H1 (cell line): Measurements from ENCODE around the gene ACRBP. TPM values are rescaled to one million over a fixed set of nuclear protein-coding genes. Genes with fewer than 3 reads are reported as not detected.
A peak's percentile ranks its signal among the peaks of the same experiment; 100 is the strongest.

Experiments
- CTCF ChIA-PET: fragments of 300-600 bp; sonication (Branson Sonifier 250); formaldehyde crosslinking; loops from one replicate; lab custom pipeline; 2021; ENCODE audit not compliant: partially characterized antibody; lab: Charles Lee
- POLR2A ChIA-PET: fragments of 300-600 bp; sonication (Branson Sonifier 250); formaldehyde crosslinking; loops from one replicate; lab custom pipeline; 2021; ENCODE audit warnings: inconsistent platforms; ENCODE audit not compliant: partially characterized antibody; lab: Charles Lee
- DNase-seq, 2 experiments: peaks; one replicate each; pipeline versions ENCODE4 v3.0.0 to v3.0.0-alpha.2; 2010 to 2022; ENCODE audit warnings: low spot score in 2 of 2, low read depth in 1 of 2, mixed read lengths in 1 of 2
- FAIRE-seq: peaks from 2 replicates; lab custom pipeline; 2011; peaks lifted over from hg19 to GRCh38; lab: Jason Lieb, UNC
- H2AFZ ChIP-seq: 2 replicates; pipeline ENCODE4 v1.8.1; 2012; ENCODE audit warnings: low read length, inconsistent platforms
- H2AK5ac ChIP-seq: 2 replicates; pipeline ENCODE4 v1.6.1; 2013; ENCODE audit warnings: low read depth, low read length
- H2BK120ac ChIP-seq: replicated peaks from 2 replicates; pipeline ENCODE3; 2013; ENCODE audit warnings: low read depth, low read length, inconsistent platforms
- H2BK12ac ChIP-seq: 2 replicates; pipeline ENCODE4 v1.6.1; 2013; ENCODE audit warnings: low read depth, low read length
- H2BK15ac ChIP-seq: 2 replicates; pipeline ENCODE4 v1.6.1; 2013; ENCODE audit warnings: low read length
- H2BK20ac ChIP-seq: 2 replicates; pipeline ENCODE4 v1.6.1; 2013; ENCODE audit warnings: low read length
- H2BK5ac ChIP-seq: 2 replicates; pipeline ENCODE4 v1.6.1; 2013; ENCODE audit warnings: low read depth, low read length
- H3K14ac ChIP-seq: 2 replicates; pipeline ENCODE4 v1.6.1; 2013; ENCODE audit warnings: inconsistent platforms; ENCODE audit not compliant: insufficient read length
- H3K18ac ChIP-seq: 2 replicates; pipeline ENCODE4 v1.6.1; 2013; ENCODE audit warnings: low read length; ENCODE audit errors: extremely low read depth
- H3K23ac ChIP-seq: 2 replicates; pipeline ENCODE4 v1.6.1; 2013; ENCODE audit warnings: inconsistent platforms; ENCODE audit not compliant: insufficient read length
- H3K23me2 ChIP-seq: 2 replicates; pipeline ENCODE4 v1.6.1; 2013; ENCODE audit warnings: low read depth, low read length
- H3K27ac ChIP-seq: 2 replicates; pipeline ENCODE4 v1.6.1; 2011; ENCODE audit warnings: low read depth, low read length, inconsistent platforms
- H3K27me3 ChIP-seq, 4 experiments: replicated peaks in 1 of 4; 1 replicate in 1 of 4; 2 replicates in 3 of 4; pipeline versions ENCODE4 v1.6.1 to v1.8.1; 2011 to 2013; ENCODE audit warnings: low read length in 3 of 4, mild to moderate bottlenecking in 3 of 4, inconsistent platforms in 2 of 4, mixed read lengths in 2 of 4, moderate library complexity in 1 of 4; ENCODE audit not compliant: control insufficient read depth in 3 of 4, insufficient read depth in 3 of 4; ENCODE audit errors: extremely low read depth in 1 of 4
- H3K36me3 ChIP-seq, 4 experiments: 2 replicates each; pipeline versions ENCODE4 v1.6.1 to v1.8.1; 2011 to 2013; ENCODE audit warnings: mild to moderate bottlenecking in 4 of 4, low read length in 3 of 4, moderate library complexity in 2 of 4, control low read depth in 1 of 4, inconsistent platforms in 1 of 4; ENCODE audit not compliant: insufficient read depth in 4 of 4, control insufficient read depth in 2 of 4
- H3K4ac ChIP-seq: replicated peaks from 2 replicates; pipeline ENCODE3; 2013; ENCODE audit warnings: low read length, low read depth, mixed read lengths, inconsistent platforms; ENCODE audit not compliant: insufficient read length
- H3K4me1 ChIP-seq, 4 experiments: replicated peaks in 1 of 4; 1 replicate in 1 of 4; 2 replicates in 3 of 4; pipeline versions ENCODE4 v1.6.1 to v1.8.1; 2011 to 2013; ENCODE audit warnings: low read length in 3 of 4, inconsistent platforms in 2 of 4, mixed read lengths in 1 of 4; ENCODE audit not compliant: insufficient read depth in 4 of 4, control insufficient read depth in 3 of 4
- H3K4me2 ChIP-seq, 2 experiments: 2 replicates each; pipeline versions ENCODE4 v1.6.1 to v1.8.1; 2011 to 2013; ENCODE audit warnings: low read depth in 2 of 2, low read length in 2 of 2, control low read depth in 1 of 2, inconsistent platforms in 1 of 2, mild to moderate bottlenecking in 1 of 2; ENCODE audit not compliant: insufficient read depth in 1 of 2
- H3K4me3 ChIP-seq, 4 experiments: fragments of 200-600, 300-600 bp in 1 of 4; sonication (generic), shearing (Covaris generic), sonication (Bioruptor Twin) in 1 of 4; 2 replicates each; pipeline versions ENCODE4 v1.5.1 to v1.8.1; 2011 to 2016; ENCODE audit warnings: low read length in 4 of 4, low read depth in 3 of 4, control low read depth in 2 of 4, inconsistent platforms in 2 of 4, mild to moderate bottlenecking in 2 of 4, mixed read lengths in 1 of 4, moderate library complexity in 1 of 4; ENCODE audit not compliant: insufficient read depth in 2 of 4; ENCODE audit errors: extremely low read depth in 1 of 4
- H3K56ac ChIP-seq: replicated peaks from 2 replicates; pipeline ENCODE3; 2013; ENCODE audit warnings: low read depth, mild to moderate bottlenecking, mixed read lengths, low read length, inconsistent platforms; ENCODE audit not compliant: insufficient read length
- H3K79me1 ChIP-seq: 2 replicates; pipeline ENCODE4 v1.6.1; 2013; ENCODE audit warnings: low read depth, low read length, control low read depth
- H3K79me2 ChIP-seq, 2 experiments: 2 replicates each; pipeline versions ENCODE4 v1.6.1 to v1.8.1; 2012 to 2013; ENCODE audit warnings: low read length in 2 of 2, mild to moderate bottlenecking in 2 of 2, inconsistent platforms in 1 of 2; ENCODE audit not compliant: insufficient read depth in 2 of 2, control insufficient read depth in 1 of 2
- H3K9ac ChIP-seq, 4 experiments: replicated peaks in 1 of 4; 1 replicate in 1 of 4; 2 replicates in 3 of 4; pipeline versions ENCODE4 v1.6.1 to v1.8.1; 2011 to 2013; ENCODE audit warnings: low read depth in 3 of 4, low read length in 3 of 4, control low read depth in 2 of 4, mild to moderate bottlenecking in 2 of 4, moderate library complexity in 2 of 4, inconsistent platforms in 1 of 4; ENCODE audit errors: extremely low read depth in 1 of 4
- H3K9me3 ChIP-seq, 2 experiments: 2 replicates each; pipeline versions ENCODE4 v1.6.1 to v1.8.1; 2012 to 2013; ENCODE audit warnings: mild to moderate bottlenecking in 2 of 2, moderate library complexity in 2 of 2, control low read depth in 1 of 2, inconsistent platforms in 1 of 2, low read depth in 1 of 2, low read length in 1 of 2, mixed read lengths in 1 of 2; ENCODE audit not compliant: insufficient read depth in 2 of 2
- H4K20me1 ChIP-seq, 2 experiments: replicated peaks in 1 of 2; 2 replicates each; pipeline versions ENCODE3 to v1.8.1; 2011 to 2013; ENCODE audit warnings: inconsistent platforms in 2 of 2, low read length in 2 of 2, mild to moderate bottlenecking in 1 of 2; ENCODE audit not compliant: insufficient read depth in 2 of 2, control insufficient read depth in 1 of 2
- H4K5ac ChIP-seq: 2 replicates; pipeline ENCODE4 v1.6.1; 2013; ENCODE audit warnings: low read length, low read depth, mixed read lengths, inconsistent platforms; ENCODE audit not compliant: insufficient read length
- H4K8ac ChIP-seq: 2 replicates; pipeline ENCODE4 v1.8.0; 2013; ENCODE audit warnings: mild to moderate bottlenecking, moderate library complexity, low read length, inconsistent platforms; ENCODE audit not compliant: insufficient read depth; ENCODE audit errors: extremely low read depth
- H4K91ac ChIP-seq: replicated peaks from 2 replicates; pipeline ENCODE3; 2013; ENCODE audit warnings: low read length, mixed read lengths, inconsistent platforms; ENCODE audit not compliant: insufficient read length
- ATF3 ChIP-seq: IDR thresholded peaks from 2 replicates; pipeline ENCODE4 v1.6.1; 2011; ENCODE audit warnings: low read depth, mild to moderate bottlenecking, low read length; ENCODE audit not compliant: insufficient read depth
- BACH1 ChIP-seq: IDR thresholded peaks from 2 replicates; pipeline ENCODE4 v1.6.1; 2012; ENCODE audit warnings: low read length, improper control_type of control experiment
- BCL11A ChIP-seq, 2 experiments: IDR thresholded peaks; one replicate each; pipeline ENCODE4 v1.6.1; 2011; ENCODE audit warnings: low read depth in 2 of 2, low read length in 2 of 2, mild to moderate bottlenecking in 2 of 2
- CHD1 ChIP-seq: IDR thresholded peaks from 2 replicates; pipeline ENCODE4 v1.6.1; 2012; ENCODE audit warnings: low read depth, low read length, improper control_type of control experiment
- EGR1 ChIP-seq: IDR thresholded peaks from 2 replicates; pipeline ENCODE4 v1.6.1; 2011; ENCODE audit warnings: low read depth, low read length, borderline replicate concordance
- EZH2 ChIP-seq: fragments of 200-600 bp; sonication (generic); IDR thresholded peaks from 2 replicates; pipeline ENCODE4 v1.7.1; 2012; ENCODE audit warnings: low read depth, mild to moderate bottlenecking, moderate library complexity, low read length, inconsistent platforms; ENCODE audit not compliant: severe bottlenecking
- NANOG ChIP-seq: IDR thresholded peaks from 2 replicates; pipeline ENCODE4 v1.6.1; 2011; ENCODE audit warnings: low read length, low read depth, mild to moderate bottlenecking, inconsistent platforms; ENCODE audit not compliant: insufficient read depth, poor library complexity, severe bottlenecking
- NRF1 ChIP-seq: IDR thresholded peaks from 2 replicates; pipeline ENCODE4 v1.6.1; 2011; ENCODE audit warnings: mild to moderate bottlenecking, low read depth, low read length, improper control_type of control experiment
- SIRT6 ChIP-seq: IDR thresholded peaks from one replicate; pipeline ENCODE4 v1.7.1; 2012; ENCODE audit warnings: low read length, inconsistent platforms
- SIX5 ChIP-seq: IDR thresholded peaks from 2 replicates; pipeline ENCODE4 v1.6.1; 2011; ENCODE audit warnings: mild to moderate bottlenecking, low read depth, low read length
- SRF ChIP-seq: IDR thresholded peaks from 2 replicates; pipeline ENCODE4 v1.6.1; 2011; ENCODE audit warnings: mild to moderate bottlenecking, low read depth, low read length, moderate library complexity
- WGBS, 2 experiments: shearing (Covaris generic) in 1 of 2; methylation state at CpG; one replicate each; pipeline versions ENCODE4 v1.1.6 to v1.1.7; 2013 to 2015; ENCODE audit warnings: low lambda C conversion rate in 2 of 2, mixed read lengths in 2 of 2, inconsistent platforms in 1 of 2, low coverage in 1 of 2, missing lambda C conversion rate in 1 of 2; ENCODE audit not compliant: insufficient replicate concordance in 2 of 2, insufficient coverage in 1 of 2, insufficient read length in 1 of 2; ENCODE audit errors: extremely low coverage in 1 of 2, missing lambda C conversion rate in 1 of 2; 5-methylcytosine and 5-hydroxymethylcytosine counted together
- polyA plus RNA-seq, 7 experiments: library from polyadenylated mRNA; depleted of rRNA in 3 of 7; stranded (reverse) in 5 of 7; unstranded in 2 of 7; fragments of >200 nt in 5 of 7; fragments of 200-250 nt in 2 of 7; gene quantifications; 1 replicate in 5 of 7; 2 replicates in 1 of 7; 4 replicates in 1 of 7; pipeline versions ENCODE4 v1.2.1 to v1.2.3, GENCODE V29; 2011 to 2013; ENCODE audit warnings: missing spikeins in 2 of 7, mixed read lengths in 2 of 7
- total RNA-seq: library from RNA; stranded (reverse); fragmentation: NEBNext Ultra II Directional; extraction: Animal tissue kit (Norgen Biotek cat#: 25700); gene quantifications from 2 replicates; pipeline ENCODE4 v1.2.1, GENCODE V29; 2021

The ACRBP gene
- total and polyA plus RNA-seq, 2 of the 8 experiments (the other 6 are each of a cell fraction or from before 2014, with no cell fraction given): 0.80 to 5.2 TPM

- peak overlapping the region; percentile 26 for H4K91ac ChIP-seq
- peak overlapping the region; percentile 98; the same call in 1 of the 2 replicates for H2BK12ac ChIP-seq
- H3K56ac ChIP-seq: peak overlapping the region; percentile 72
- no peaks in the 10 kb centered on the region for H3K79me1 ChIP-seq
- H3K4ac ChIP-seq: peak overlapping the region; percentile 73
- peaks cover 0 to 3% (median 1%) of the 10 kb centered on the region in 4 experiments; a peak in 2 of 7 replicates for H3K27me3 ChIP-seq
- H3K14ac ChIP-seq: no peak overlapping the region
- peak overlapping the region; percentile 91 for H2BK5ac ChIP-seq
- H2BK120ac ChIP-seq: peak overlapping the region; percentile 35
- ChIA-PET CTCF (interaction anchor here (0.6 to 3.5 kb wide), 27 partner anchors 9 to 220 kb away, joined by 3 to 20 read pairs (median 4); partner anchors contain the start of genes ACRBP and LPAR5), POLR2A (interaction anchor here (0.6 to 4.4 kb wide), 25 partner anchors 9 to 330 kb away, joined by 3 to 24 read pairs (median 4); partner anchors contain the start of genes C12orf57, GAPDH, MLF2 and RNU7-1)
- DNase-seq (peak; percentile 82 to 86), FAIRE-seq (no peak)
- no peak overlapping the region for H3K23ac ChIP-seq
- 0 out of 2 replicates have a peak overlapping the region, but pooled peaks have one; percentile 46 for H2AFZ ChIP-seq
- H3K4me3 ChIP-seq: peak overlapping the region in 2 of 4 experiments; percentile 0 to 32; a peak in 1 of 8 replicates
- no peak overlapping the region for H3K9ac ChIP-seq
- peak overlapping the region; percentile 96; the same call in 1 of the 2 replicates for H2BK15ac ChIP-seq
- no peak overlapping the region for H2AK5ac ChIP-seq
- H4K5ac ChIP-seq: peak overlapping the region; percentile 64
- H4K8ac ChIP-seq: peak overlapping the region; percentile 32; the same call in 1 of the 2 replicates
- no peaks in the 10 kb centered on the region for H3K79me2 ChIP-seq
- H3K36me3 ChIP-seq: no peaks in the 10 kb centered on the region
- H3K23me2 ChIP-seq: peaks cover 3% of the 10 kb centered on the region; the same call in 1 of the 2 replicates
- no peaks in the 10 kb centered on the region for H4K20me1 ChIP-seq
- H3K18ac ChIP-seq: peak overlapping the region; percentile 97
- no peaks in the 10 kb centered on the region for H3K9me3 ChIP-seq
- 29% methylated on average over 5 of the region's 21 CpGs; no CpG with 5 or more reads in 1 of the 2 experiments for WGBS, 2 experiments
- H3K4me1 ChIP-seq: peaks cover 15 to 21% (median 17%) of the 10 kb centered on the region in 4 experiments
- H3K27ac ChIP-seq: peak overlapping the region; percentile 44; the same call in 1 of the 2 replicates
- peak overlapping the region; percentile 57 to 76 for H3K4me2 ChIP-seq
- peak overlapping the region; percentile 77; the same call in 1 of the 2 replicates for H2BK20ac ChIP-seq
- TF ChIP-seq EZH2 (no peak), CHD1 (no peak), SIX5 (no peak), NANOG (no peak), SIRT6 (no peak), BCL11A (IDR thresholded peaks at IDR 0.05; ENCODE audit: low read depth in 2 of 2, low read length in 2 of 2) (no peak), SRF (no peak), ATF3 (no peak), EGR1 (peak; percentile 75), BACH1 (peak; percentile 44; the same call in 1 of the 2 replicates), NRF1 (no peak)
Measured at GRCh38 chr12:6613776-6614512, 33.3 kb downstream of the ACRBP start.
